Fibroblast of skin of left quadriceps (primary cell): ENCODE measurements around the gene NUAK1.

Experiments used
- DNase-seq, 2 experiments: peaks; one replicate each; pipeline ENCODE4 v3.0.0-alpha.2; 2013; ENCODE audit warnings: low read depth in 2 of 2

The NUAK1 gene

GRCh38 chr12:106138633-106139421 is at the start of gene NUAK1:
Gene NUAK1, minus strand, starts transcription at chr12:106138954. Its CDS starts 301 bp downstream, at chr12:106138653.
- DNase-seq = peak in 1 of 2 experiments; percentile 58

- no peak for DNase-seq
Observed at GRCh38 chr12:106188256-106188655, 49.5 kb upstream of the NUAK1 start.

GRCh38 chr12:106187842-106188241 is 49.1 kb upstream of the NUAK1 start:
- DNase-seq = no peak

DNA sequence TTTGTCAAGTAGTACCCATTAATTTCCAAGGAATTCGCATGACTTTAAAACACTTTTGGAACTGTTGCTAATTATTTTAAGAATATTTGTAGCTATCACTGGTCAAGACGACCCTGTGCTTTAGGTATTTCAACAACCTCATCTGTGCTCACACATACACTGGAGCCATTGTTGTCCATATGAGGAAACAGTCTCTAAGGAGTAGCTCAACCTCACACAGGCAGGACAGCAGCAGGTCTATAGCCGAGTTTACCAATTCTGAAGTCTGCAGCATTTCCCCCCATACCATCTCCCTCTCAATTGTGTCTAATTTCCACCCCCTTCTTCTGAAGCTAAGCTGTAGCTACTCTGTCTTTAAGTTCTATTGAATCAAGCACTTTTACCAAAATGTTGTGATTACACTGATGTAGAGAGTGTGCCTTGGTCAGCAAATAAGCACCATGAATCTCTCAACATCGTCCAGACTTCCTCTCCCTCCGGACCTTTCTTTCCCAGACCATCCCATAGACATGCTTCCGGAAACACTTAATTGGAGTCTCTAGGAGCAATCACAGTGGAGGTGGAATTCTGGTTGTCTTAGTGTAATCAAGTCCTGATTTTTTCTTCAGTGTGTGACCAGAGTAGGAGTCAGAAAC is 48.5 kb upstream of the NUAK1 start:
- no peak for DNase-seq

DNA sequence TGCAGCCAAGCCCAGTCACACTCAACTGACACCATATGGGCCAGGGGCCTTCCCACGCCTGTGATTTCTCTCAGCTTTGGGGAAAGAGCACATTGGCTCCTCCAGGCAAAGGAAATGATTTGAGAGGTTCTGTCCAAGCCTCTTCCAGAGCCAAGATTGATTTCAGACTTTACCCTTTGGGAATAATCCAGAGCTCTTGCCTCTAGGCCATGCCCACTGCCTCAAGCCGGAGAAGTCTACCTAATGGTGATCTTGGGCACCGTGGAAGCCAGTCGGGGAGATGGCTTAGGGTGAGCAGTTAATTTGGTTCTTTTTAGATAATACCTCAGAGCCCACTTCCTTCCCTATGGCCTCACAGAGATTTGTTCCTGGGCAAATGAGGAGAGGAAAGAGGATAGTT is 45.0 kb upstream of the NUAK1 start:
- no peak for DNase-seq

GRCh38 chr12:106181401-106182114 is 42.8 kb upstream of the NUAK1 start:
- DNase-seq = peak; percentile 42 to 49

GRCh38 chr12:106179086-106179485 is 40.3 kb upstream of the NUAK1 start:
- DNase-seq = no peak

- DNase-seq = no peak
Observed at GRCh38 chr12:106178562-106178961, 39.8 kb upstream of the NUAK1 start.

GRCh38 chr12:106176560-106176959 is 37.8 kb upstream of the NUAK1 start:
- DNase-seq = no peak

DNA sequence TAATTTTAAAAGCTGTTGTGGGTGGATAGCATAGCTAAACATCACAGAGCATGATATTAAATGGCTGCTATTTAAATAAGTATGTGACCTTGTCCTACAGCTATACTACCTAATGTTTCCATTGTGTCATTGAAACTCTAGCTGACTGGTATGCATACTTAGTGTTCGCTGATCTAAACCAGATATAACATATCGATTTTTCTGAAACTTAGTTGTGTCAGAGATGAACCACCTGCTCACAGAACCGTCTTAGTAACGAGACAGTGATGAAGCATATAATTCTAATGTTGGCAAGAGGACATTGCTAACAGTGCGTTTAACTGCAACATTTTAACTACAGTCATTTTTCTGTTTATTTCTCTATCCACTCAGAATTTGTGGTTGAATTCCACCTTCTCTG is 36.1 kb upstream of the NUAK1 start:
- DNase-seq = no peak

DNA sequence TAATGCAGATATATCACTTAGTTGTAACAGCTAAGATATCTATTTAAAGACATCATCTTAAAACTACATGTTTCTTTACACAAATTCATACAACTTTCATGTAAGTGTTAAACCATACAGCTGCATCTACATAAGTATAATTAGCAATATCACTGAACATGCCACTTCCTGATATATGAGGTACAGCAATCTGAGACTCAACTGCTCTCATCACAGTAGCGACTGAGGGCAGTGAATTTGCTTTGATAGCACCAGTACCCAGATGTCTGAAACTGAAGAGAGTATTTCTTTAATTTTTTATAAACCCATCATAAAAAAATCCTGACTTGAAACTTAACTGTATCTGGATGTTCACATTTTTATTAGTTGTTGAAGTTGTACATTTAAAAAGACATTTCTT is 34.7 kb upstream of the NUAK1 start:
- no peak for DNase-seq

- no peak for DNase-seq
Observed at GRCh38 chr12:106171117-106171750, 32.5 kb upstream of the NUAK1 start.

- DNase-seq = peak; percentile 70 to 71
Observed at GRCh38 chr12:106170285-106170684, 31.5 kb upstream of the NUAK1 start.

- DNase-seq = no peak
Observed at GRCh38 chr12:106163712-106164111, 25.0 kb upstream of the NUAK1 start.

- DNase-seq = no peak
Observed at GRCh38 chr12:106161491-106161890, 22.7 kb upstream of the NUAK1 start.

DNA sequence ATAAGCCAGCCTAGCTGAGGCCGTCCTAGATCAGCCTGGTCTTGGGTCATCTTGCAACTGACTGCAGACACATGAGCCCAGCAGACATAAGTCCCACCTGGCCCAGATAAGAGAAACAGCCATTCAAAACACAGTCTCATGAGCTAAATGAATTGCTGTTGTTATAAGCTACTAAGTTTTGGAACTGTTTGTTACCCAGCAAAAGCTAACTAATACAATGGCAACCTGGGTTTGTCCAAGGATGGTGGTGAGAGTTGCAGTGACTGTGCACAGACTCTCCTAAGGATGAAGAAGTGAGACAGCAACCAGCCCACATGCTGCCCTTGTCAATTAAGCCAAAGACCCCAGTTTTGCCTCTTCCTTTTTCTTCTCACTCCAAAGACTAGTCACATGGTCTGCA is 22.2 kb upstream of the NUAK1 start:
- DNase-seq = no peak

DNA sequence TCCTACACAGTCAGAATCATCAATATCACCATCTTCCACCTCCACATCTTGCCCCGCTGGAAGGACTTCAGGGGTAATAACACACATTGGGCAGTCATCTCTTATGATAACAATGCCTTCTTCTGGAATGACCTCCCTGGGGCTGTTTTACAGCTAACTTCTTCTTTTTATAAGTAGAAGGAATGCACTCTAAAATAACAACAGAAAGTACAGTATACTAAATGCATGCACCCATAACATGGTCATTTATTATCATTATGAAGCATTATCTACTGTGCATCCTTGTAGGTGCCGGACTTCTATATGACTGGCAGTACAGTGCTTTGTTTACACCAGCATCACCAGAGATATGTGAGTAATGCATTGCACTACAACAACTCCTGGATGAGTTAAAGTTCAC is 19.0 kb upstream of the NUAK1 start:
- no peak for DNase-seq

DNA sequence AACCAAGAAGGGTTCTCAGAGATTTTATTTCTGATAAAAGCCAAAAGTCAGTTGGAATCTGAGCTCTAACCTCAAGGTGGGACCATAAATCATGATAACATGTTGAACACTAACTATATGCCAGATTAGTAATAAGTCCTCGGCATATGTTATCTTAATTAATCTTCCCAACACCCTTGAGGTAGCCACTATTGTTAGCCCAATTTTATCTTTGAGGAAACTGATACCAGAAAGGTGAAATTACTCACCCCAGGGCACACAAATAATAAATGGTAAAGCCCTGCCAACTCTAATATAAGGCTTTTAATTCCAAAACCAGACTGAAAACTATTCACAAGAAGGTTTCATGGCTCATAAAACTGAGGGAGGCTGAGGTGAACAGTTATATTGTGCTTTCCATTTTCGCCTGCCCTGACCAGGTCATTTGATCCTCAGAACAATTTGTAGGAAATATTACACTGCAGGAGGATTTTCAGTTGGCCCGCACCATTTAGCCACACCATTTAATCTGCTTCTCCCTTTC is 16.1 kb upstream of the NUAK1 start:
- DNase-seq = no peak

DNA sequence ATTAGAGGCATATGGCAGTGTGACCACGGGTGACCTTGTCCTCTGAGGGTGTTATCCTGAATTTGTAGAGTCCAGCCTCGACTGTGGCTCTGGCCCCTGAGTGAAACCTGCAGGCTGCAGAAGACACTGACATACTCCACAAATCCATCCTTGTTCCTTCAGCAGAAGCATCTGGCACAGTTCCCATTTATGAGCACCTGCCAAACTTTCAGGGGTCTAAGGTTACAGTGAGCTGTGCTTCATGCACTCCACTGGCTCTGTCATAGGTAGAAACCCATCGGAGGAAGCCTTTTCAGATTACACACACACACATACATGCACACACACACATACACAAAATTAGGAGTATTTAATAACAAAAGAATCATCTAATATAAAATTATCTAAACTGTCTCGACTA is 13.6 kb upstream of the NUAK1 start:
- no peak for DNase-seq

- DNase-seq = no peak
Observed at GRCh38 chr12:106150555-106150954, 11.8 kb upstream of the NUAK1 start.

GRCh38 chr12:106149096-106149784 is 10.5 kb upstream of the NUAK1 start:
- DNase-seq = no peak
